GM18909 (cell line): Measurements from ENCODE around the gene VCAM1.
"Not testable (repeated sequence)": the region's sequence is repeated elsewhere in the genome, so short reads cannot be mapped to it uniquely, and the experiment has no call there.

ENCODE experiments used
- ATAC-seq: cut with Tn5 transposase; IDR thresholded peaks from one replicate; pipeline ENCODE4 v1.9.1; 2021; ENCODE audit warnings: mild to moderate bottlenecking; ENCODE audit not compliant: unreplicated experiment, poor library complexity

The VCAM1 gene

GRCh38 chr1:100769906-100770646, 50.5 kb downstream of the VCAM1 start:
- no peak for ATAC-seq

GRCh38 chr1:100773444-100773843, 53.9 kb downstream of the VCAM1 start:
- no peak for ATAC-seq

GRCh38 chr1:100774370-100774769, 54.8 kb downstream of the VCAM1 start:
- ATAC-seq: no peak

- no peak for ATAC-seq
Observed at GRCh38 chr1:100775483-100775882, 55.9 kb downstream of the VCAM1 start.

GRCh38 chr1:100778748-100779147, 59.2 kb downstream of the VCAM1 start:
- no peak for ATAC-seq

GRCh38 chr1:100780814-100781213, 61.3 kb downstream of the VCAM1 start:
- no peak for ATAC-seq

GRCh38 chr1:100781728-100782127, 62.2 kb downstream of the VCAM1 start:
- not testable (repeated sequence) for ATAC-seq

GRCh38 chr1:100782473-100783039, 63.0 kb downstream of the VCAM1 start:
- no peak for ATAC-seq

- ATAC-seq: no peak
Observed at GRCh38 chr1:100785470-100786052, 66.0 kb downstream of the VCAM1 start.

GRCh38 chr1:100786870-100787269, 67.3 kb downstream of the VCAM1 start:
- ATAC-seq: no peak
